Stomach (tissue), 9 donors: ENCODE data around the gene SMPDL3A. TPM values are rescaled to one million over a fixed set of nuclear protein-coding genes. Genes with fewer than 3 reads are reported as not detected.

Source experiments
- DNase-seq, 2 donors: peaks; one replicate each; pipeline versions ENCODE4 v3.0.0 to v3.0.0-alpha.2; 2013 to 2019
- H3K27ac ChIP-seq, 5 donors: fragments of 200-600 bp in 4 of 5; sonication (generic) in 4 of 5; one replicate each; pipeline ENCODE4 v1.5.1; 2013 to 2019; ENCODE audit warnings: mild to moderate bottlenecking in 1 of 5, moderate library complexity in 1 of 5
- H3K27me3 ChIP-seq, 3 donors: fragments of 200-600 bp; sonication (generic); one replicate each; pipeline ENCODE4 v1.5.1; 2017 to 2019; ENCODE audit warnings: mixed run types in 1 of 3
- H3K36me3 ChIP-seq, 4 donors: fragments of 200-600 bp; sonication (generic); 1 replicate in 3 of 4; 2 replicates in 1 of 4; pipeline ENCODE4 v1.5.1; 2016 to 2019
- H3K4me1 ChIP-seq, 4 donors: fragments of 200-600 bp; sonication (generic); one replicate each; pipeline ENCODE4 v1.5.1; 2016 to 2019
- H3K4me3 ChIP-seq, 4 donors: fragments of 200-600 bp; sonication (generic) in 3 of 4; one replicate each; pipeline ENCODE4 v1.5.1; 2016 to 2019; ENCODE audit warnings: mild to moderate bottlenecking in 1 of 4
- H3K9me3 ChIP-seq, 4 donors: fragments of 200-600 bp; sonication (generic); one replicate each; pipeline ENCODE4 v1.5.1; 2016 to 2019
- CTCF ChIP-seq, 7 experiments: fragments of 450-650 bp in 4 of 7; fragments of 200-600 bp in 3 of 7; sonication (generic) in 3 of 7; IDR thresholded peaks; one replicate each; pipeline ENCODE4 v1.5.1; 2016 to 2019; ENCODE audit warnings: antibody characterized with exemption in 7 of 7, control low read depth in 2 of 7, mild to moderate bottlenecking in 1 of 7
- EP300 ChIP-seq: sonication (generic); formaldehyde crosslinking; IDR thresholded peaks from one replicate; pipeline ENCODE4 v1.6.1; 2017; ENCODE audit warnings: antibody characterized with exemption
- POLR2A ChIP-seq, 4 donors: fragments of 450-650 bp; IDR thresholded peaks; one replicate each; pipeline ENCODE4 v1.6.1; 2016; ENCODE audit warnings: antibody characterized with exemption in 4 of 4, control low read depth in 2 of 4, mild to moderate bottlenecking in 1 of 4, moderate library complexity in 1 of 4
- POLR2AphosphoS5 ChIP-seq, 3 donors: sonication (generic); formaldehyde crosslinking; IDR thresholded peaks; one replicate each; pipeline ENCODE4 v1.6.1; 2016; ENCODE audit warnings: antibody characterized with exemption in 3 of 3
- WGBS, 5 donors: extraction: QIAGEN DNeasy Blood & Tissue Kit in 3 of 5; methylation state at CpG; one replicate each; pipeline versions ENCODE4 v1.1.5 to v1.1.7; 2013 to 2018; 5-methylcytosine and 5-hydroxymethylcytosine counted together
- intact Hi-C: fragments of 100-400 bp; cut with DNase I; formaldehyde crosslinking; loops from one replicate; pipeline ENCODE4 v1.15.1; 2023; ENCODE audit warnings: low total_unique reads
- polyA plus RNA-seq, 3 donors: library from polyadenylated mRNA; stranded (reverse); fragments of 200-250 nt; gene quantifications; one replicate each; pipeline ENCODE4 v1.2.3, GENCODE V29; 2013
- total RNA-seq, 5 donors: library from RNA; depleted of rRNA; stranded (reverse); fragments of >200 nt; gene quantifications; one replicate each; pipeline versions ENCODE4 v1.1.0 to v1.2.3, GENCODE V29; 2014 to 2016
- donor health status: healthy with polysubstance abuse.
- donor health status: Bipolar disorder and iron deficiency.
- donor health status: healthy.

Gene SMPDL3A
- total and polyA plus RNA-seq, 8 donors: 4.5 to 34.2 (median 16.7) TPM

GRCh38 chr6:122803171-122803661, 14.2 kb downstream of the SMPDL3A start:
- WGBS, 5 donors: 3 to 22% (median 5%) methylated on average over 4 of the region's 4 CpGs

GRCh38 chr6:122804962-122805485, 16.0 kb downstream of the SMPDL3A start:
- Histone ChIP-seq H3K9me3 (no peaks in the 10 kb centered on the region), H3K4me1 (peaks cover 0 to 31% (median 25%) of the 10 kb centered on the region in 4 donors), H3K36me3 (peaks cover 4 to 16% (median 9%) of the 10 kb centered on the region in 4 donors), H3K27me3 (no peaks in the 10 kb centered on the region), H3K27ac (peak overlapping the region in 2 of 5 donors; percentile 6 to 15), H3K4me3 (no peak overlapping the region)
- 59 to 74% (median 72%) methylated on average over 5 of the region's 5 CpGs for WGBS, 5 donors
- intact Hi-C loops: no loop called here
- peak in 1 of 2 donors; percentile 65 for DNase-seq
- no peak for TF ChIP-seq POLR2AphosphoS5 (IDR thresholded peaks at IDR 0.05)
- TF ChIP-seq EP300: no peak
- no peak for TF ChIP-seq CTCF (IDR thresholded peaks at IDR 0.05)
- no peak for TF ChIP-seq POLR2A (IDR thresholded peaks at IDR 0.05)

More at GRCh38 chr6:122803171-122803661, 14.2 kb downstream of the SMPDL3A start:
- no peak for TF ChIP-seq CTCF (IDR thresholded peaks at IDR 0.05)
- no peak for TF ChIP-seq EP300
- TF ChIP-seq POLR2A (IDR thresholded peaks at IDR 0.05): no peak
- peak in 2 of 3 donors; percentile 44 to 51 for TF ChIP-seq POLR2AphosphoS5 (IDR thresholded peaks at IDR 0.05)
- intact Hi-C loops: no loop called here
- H3K9me3 ChIP-seq: no peaks in the 10 kb centered on the region
- H3K27me3 ChIP-seq: no peaks in the 10 kb centered on the region
- no peak for DNase-seq
- peak overlapping the region in 2 of 5 donors; percentile 45 to 65 for H3K27ac ChIP-seq
- peaks cover 3 to 46% (median 34%) of the 10 kb centered on the region in 4 donors for H3K4me1 ChIP-seq
- no peak overlapping the region for H3K4me3 ChIP-seq
- H3K36me3 ChIP-seq: peaks cover 4 to 16% (median 10%) of the 10 kb centered on the region in 4 donors

GRCh38 chr6:122806291-122806690, 17.2 kb downstream of the SMPDL3A start:
- intact Hi-C loops: no loop called here
- Histone ChIP-seq H3K27me3 (no peaks in the 10 kb centered on the region), H3K4me1 (peaks cover 0 to 22% (median 16%) of the 10 kb centered on the region in 4 donors), H3K27ac (peak overlapping the region in 1 of 5 donors; percentile 6), H3K4me3 (no peak overlapping the region), H3K36me3 (peaks cover 4 to 16% (median 9%) of the 10 kb centered on the region in 4 donors), H3K9me3 (no peaks in the 10 kb centered on the region)
- no peak for DNase-seq
- WGBS, 5 donors: 77 to 89% (median 80%) methylated on average over 2 of the region's 2 CpGs
- TF ChIP-seq POLR2A (IDR thresholded peaks at IDR 0.05) (no peak), POLR2AphosphoS5 (IDR thresholded peaks at IDR 0.05) (no peak), EP300 (no peak), CTCF (IDR thresholded peaks at IDR 0.05) (no peak)

GRCh38 chr6:122808121-122808885, 19.2 kb downstream of the SMPDL3A start:
- Histone ChIP-seq H3K36me3 (peaks cover 4 to 16% (median 9%) of the 10 kb centered on the region in 4 donors), H3K4me1 (peaks cover 0 to 16% (median 5%) of the 10 kb centered on the region in 4 donors), H3K4me3 (no peak overlapping the region), H3K9me3 (no peaks in the 10 kb centered on the region), H3K27me3 (no peaks in the 10 kb centered on the region), H3K27ac (no peak overlapping the region)
- no peak for TF ChIP-seq POLR2A (IDR thresholded peaks at IDR 0.05)
- no peak for TF ChIP-seq EP300
- TF ChIP-seq CTCF (IDR thresholded peaks at IDR 0.05): no peak
- TF ChIP-seq POLR2AphosphoS5 (IDR thresholded peaks at IDR 0.05): no peak
- WGBS, 5 donors: 74 to 84% (median 79%) methylated on average over 10 of the region's 10 CpGs
- intact Hi-C loops: no loop called here
- DNase-seq: no peak
